HepG2 (cell line): ENCODE results near the gene MYL6B. TPM values are rescaled to one million over a fixed set of nuclear protein-coding genes. Genes with fewer than 3 reads are reported as not detected.

Experiments used
- ELK4 ChIP-seq: sonication (generic); formaldehyde crosslinking; IDR thresholded peaks from 2 replicates; pipeline ENCODE4 v1.9.0; 2021; ENCODE audit warnings: missing genetic modification reagents, borderline replicate concordance
- HOMEZ ChIP-seq: IDR thresholded peaks from 2 replicates; pipeline ENCODE4 v1.6.1; 2016; ENCODE audit warnings: low read depth
- KLF11 ChIP-seq: IDR thresholded peaks from 2 replicates; pipeline ENCODE4 v1.6.1; 2016; ENCODE audit warnings: missing compliant biosample characterization
- NFIB ChIP-seq: sonication (generic); formaldehyde crosslinking; IDR thresholded peaks from 2 replicates; pipeline ENCODE4 v1.9.0; 2021; ENCODE audit warnings: missing genetic modification reagents, mild to moderate bottlenecking, borderline replicate concordance
- NR2F6 ChIP-seq, 2 experiments: IDR thresholded peaks; 2 replicates each; pipeline ENCODE4 v1.6.1; 2016; ENCODE audit warnings: antibody characterized with exemption in 1 of 2, mild to moderate bottlenecking in 1 of 2
- RAD21 ChIP-seq: fragments of 450-650 bp; formaldehyde crosslinking; IDR thresholded peaks from 2 replicates; pipeline ENCODE4 v1.5.0; 2020; ENCODE audit warnings: mild to moderate bottlenecking
- RCOR2 ChIP-seq: IDR thresholded peaks from 2 replicates; pipeline ENCODE4 v1.6.1; 2016; ENCODE audit warnings: missing biosample characterization, missing genetic modification reagents
- RELA ChIP-seq: sonication (generic); formaldehyde crosslinking; IDR thresholded peaks from 2 replicates; pipeline ENCODE4 v1.4.0; 2020; ENCODE audit warnings: missing genetic modification reagents
- SALL1 ChIP-seq: sonication (generic); formaldehyde crosslinking; IDR thresholded peaks from 2 replicates; pipeline ENCODE4 v1.8.0; 2022; ENCODE audit warnings: mild to moderate bottlenecking, missing genetic modification reagents
- SPEN ChIP-seq: sonication (generic); formaldehyde crosslinking; IDR thresholded peaks from 2 replicates; pipeline ENCODE4 v1.5.1; 2020; ENCODE audit warnings: low read depth, mild to moderate bottlenecking, missing genetic modification reagents
- STAT5B ChIP-seq: sonication (generic); formaldehyde crosslinking; IDR thresholded peaks from 2 replicates; pipeline ENCODE4 v1.4.0; 2020; ENCODE audit warnings: missing genetic modification reagents
- ZBTB2 ChIP-seq: sonication (generic); formaldehyde crosslinking; IDR thresholded peaks from 2 replicates; pipeline ENCODE4 v1.8.0; 2022; ENCODE audit warnings: low read depth, missing genetic modification reagents
- ZBTB8A ChIP-seq: sonication (generic); formaldehyde crosslinking; IDR thresholded peaks from 2 replicates; pipeline ENCODE4 v1.4.0; 2020; ENCODE audit warnings: mild to moderate bottlenecking, low read depth, missing genetic modification reagents, borderline replicate concordance
- ZNF577 ChIP-seq: sonication (generic); formaldehyde crosslinking; IDR thresholded peaks from 2 replicates; pipeline ENCODE4 v1.4.0; 2020; ENCODE audit warnings: mild to moderate bottlenecking, low read depth, missing genetic modification reagents, borderline replicate concordance
- ZNF816 ChIP-seq: sonication (generic); formaldehyde crosslinking; IDR thresholded peaks from 2 replicates; pipeline ENCODE4 v1.8.0; 2022; ENCODE audit warnings: missing genetic modification reagents, mild to moderate bottlenecking, borderline replicate concordance
- polyA plus RNA-seq, 8 experiments: library from polyadenylated mRNA; depleted of rRNA in 3 of 8; stranded (reverse) in 7 of 8; unstranded in 1 of 8; fragments of >200 nt; fragmentation: Illumina TruSeq in 4 of 8; extraction: Trizol in 4 of 8; gene quantifications; 2 replicates each; pipeline versions ENCODE4 v1.2.1 to v1.2.3, GENCODE V29; 2011 to 2016; ENCODE audit warnings: low read depth in 4 of 8, missing spikeins in 1 of 8, mixed read lengths in 1 of 8; ENCODE audit not compliant: insufficient read depth in 1 of 8
- total RNA-seq, 5 experiments: library from RNA; depleted of rRNA; stranded (reverse); fragments of >200 nt; fragmentation: Illumina TruSeq; extraction: Trizol; gene quantifications; 2 replicates each; pipeline ENCODE4 v1.2.3, GENCODE V29; 2016; ENCODE audit warnings: low read depth in 1 of 5
- TF ChIP-seq, protein P1 (sequence below): sonication (generic); formaldehyde crosslinking; IDR thresholded peaks from 2 replicates; pipeline ENCODE4 v1.4.0; 2020; ENCODE audit warnings: missing genetic modification reagents
- TF ChIP-seq, protein P2 (sequence below): IDR thresholded peaks from 2 replicates; pipeline ENCODE4 v1.6.1; 2018; ENCODE audit warnings: missing genetic modification reagents, mild to moderate bottlenecking, missing compliant biosample characterization
- TF ChIP-seq, protein P3 (sequence below): sonication (generic); formaldehyde crosslinking; IDR thresholded peaks from 2 replicates; pipeline ENCODE4 v1.4.0; 2020; ENCODE audit warnings: mild to moderate bottlenecking, low read depth, missing genetic modification reagents
- TF ChIP-seq, protein P4 (sequence below): sonication (generic); formaldehyde crosslinking; IDR thresholded peaks from 2 replicates; pipeline ENCODE4 v1.9.0; 2021; ENCODE audit warnings: missing genetic modification reagents, mild to moderate bottlenecking, borderline replicate concordance

MYL6B gene
- total and polyA plus RNA-seq, 2 of the 13 experiments (the other 11 are each of a cell fraction or from before 2014, with no cell fraction given), result 75.7 to 88.7 TPM

DNA sequence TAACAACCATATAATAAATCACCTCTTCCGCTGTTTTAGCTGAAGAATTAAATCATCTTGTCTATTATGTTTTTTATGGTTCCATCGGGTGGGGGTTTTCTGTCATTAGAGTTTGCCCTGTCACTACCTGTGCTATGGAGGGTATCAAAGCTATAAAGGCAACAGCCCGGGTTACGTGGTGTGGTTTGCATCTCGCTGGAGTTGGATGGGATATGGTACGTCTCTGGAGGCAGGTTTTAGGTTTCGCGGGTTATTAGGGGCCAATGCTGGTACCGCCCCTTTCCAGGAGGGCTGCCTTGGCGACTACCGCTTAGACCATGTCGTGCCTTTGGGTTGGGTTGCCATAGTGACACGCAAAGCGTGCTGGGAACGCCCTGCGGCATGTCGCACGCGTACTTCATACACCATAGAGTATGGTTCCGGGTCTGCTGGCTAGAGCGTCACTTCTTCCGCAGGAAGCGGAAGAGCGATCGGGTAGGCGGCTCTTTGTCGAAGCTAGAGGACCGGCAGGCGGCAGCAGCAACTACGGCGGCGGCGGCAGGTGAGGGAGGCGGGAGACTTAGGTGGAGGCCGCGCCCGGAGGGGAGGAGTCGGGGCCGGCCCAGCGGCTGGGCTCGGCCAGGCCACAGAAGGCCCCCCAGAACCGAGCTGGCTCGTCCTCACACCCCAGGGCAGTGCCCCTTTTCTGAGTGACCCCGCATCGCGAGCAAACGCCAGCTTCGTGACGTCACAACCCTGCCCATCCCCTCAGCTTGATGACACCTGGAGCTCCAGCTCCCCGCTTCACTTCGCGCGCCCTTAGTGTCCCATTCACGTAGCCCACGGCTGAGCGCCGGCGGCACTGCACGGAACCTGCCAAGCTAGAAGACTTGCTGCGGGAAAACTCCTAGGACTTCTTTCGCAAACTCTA, 34.4 kb upstream of the MYL6B start, which contains the start of gene ZC3H10 (continued):
- TF ChIP-seq ZBTB8A (CRISPR knock-in tag) (no peak), NR2F6 (IDR thresholded peaks at IDR 0.05) (no peak), NR2F6 (CRISPR knock-in tag; IDR thresholded peaks at IDR 0.05) (peak; percentile 41; the same call in 1 of the 2 replicates), HOMEZ (no peak; the same call in 1 of the 2 replicates), ZNF577 (CRISPR knock-in tag) (no peak), ZNF816 (CRISPR knock-in tag) (no peak), RELA (CRISPR knock-in tag) (no peak), NFIB (CRISPR knock-in tag) (no peak), ZBTB2 (CRISPR knock-in tag) (peak; percentile 95), RCOR2 (CRISPR knock-in tag) (no peak), RAD21 (CRISPR knock-in tag) (peak; percentile 58), STAT5B (CRISPR knock-in tag) (no peak; the same call in none of the 2 replicates), SALL1 (CRISPR knock-in tag) (peak; percentile 91), ELK4 (CRISPR knock-in tag) (no peak; the same call in 1 of the 2 replicates), SPEN (peak; percentile 99), KLF11 (no peak)
- TF ChIP-seq, protein P1, sequence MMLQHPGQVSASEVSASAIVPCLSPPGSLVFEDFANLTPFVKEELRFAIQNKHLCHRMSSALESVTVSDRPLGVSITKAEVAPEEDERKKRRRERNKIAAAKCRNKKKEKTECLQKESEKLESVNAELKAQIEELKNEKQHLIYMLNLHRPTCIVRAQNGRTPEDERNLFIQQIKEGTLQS (CRISPR knock-in tag), result no peak
- TF ChIP-seq, protein P2, sequence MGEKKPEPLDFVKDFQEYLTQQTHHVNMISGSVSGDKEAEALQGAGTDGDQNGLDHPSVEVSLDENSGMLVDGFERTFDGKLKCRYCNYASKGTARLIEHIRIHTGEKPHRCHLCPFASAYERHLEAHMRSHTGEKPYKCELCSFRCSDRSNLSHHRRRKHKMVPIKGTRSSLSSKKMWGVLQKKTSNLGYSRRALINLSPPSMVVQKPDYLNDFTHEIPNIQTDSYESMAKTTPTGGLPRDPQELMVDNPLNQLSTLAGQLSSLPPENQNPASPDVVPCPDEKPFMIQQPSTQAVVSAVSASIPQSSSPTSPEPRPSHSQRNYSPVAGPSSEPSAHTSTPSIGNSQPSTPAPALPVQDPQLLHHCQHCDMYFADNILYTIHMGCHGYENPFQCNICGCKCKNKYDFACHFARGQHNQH (CRISPR knock-in tag), result peak; percentile 95
- TF ChIP-seq, protein P3, sequence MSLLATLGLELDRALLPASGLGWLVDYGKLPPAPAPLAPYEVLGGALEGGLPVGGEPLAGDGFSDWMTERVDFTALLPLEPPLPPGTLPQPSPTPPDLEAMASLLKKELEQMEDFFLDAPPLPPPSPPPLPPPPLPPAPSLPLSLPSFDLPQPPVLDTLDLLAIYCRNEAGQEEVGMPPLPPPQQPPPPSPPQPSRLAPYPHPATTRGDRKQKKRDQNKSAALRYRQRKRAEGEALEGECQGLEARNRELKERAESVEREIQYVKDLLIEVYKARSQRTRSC (CRISPR knock-in tag), result no peak
- TF ChIP-seq, protein P4, sequence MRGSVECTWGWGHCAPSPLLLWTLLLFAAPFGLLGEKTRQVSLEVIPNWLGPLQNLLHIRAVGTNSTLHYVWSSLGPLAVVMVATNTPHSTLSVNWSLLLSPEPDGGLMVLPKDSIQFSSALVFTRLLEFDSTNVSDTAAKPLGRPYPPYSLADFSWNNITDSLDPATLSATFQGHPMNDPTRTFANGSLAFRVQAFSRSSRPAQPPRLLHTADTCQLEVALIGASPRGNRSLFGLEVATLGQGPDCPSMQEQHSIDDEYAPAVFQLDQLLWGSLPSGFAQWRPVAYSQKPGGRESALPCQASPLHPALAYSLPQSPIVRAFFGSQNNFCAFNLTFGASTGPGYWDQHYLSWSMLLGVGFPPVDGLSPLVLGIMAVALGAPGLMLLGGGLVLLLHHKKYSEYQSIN (CRISPR knock-in tag), result no peak
